ENCODE data around the gene LEAP2.

GRCh38 chr5:132883261-132883834 lies 9.9 kb downstream of the LEAP2 start:
- TF ChIP-seq, protein P1, sequence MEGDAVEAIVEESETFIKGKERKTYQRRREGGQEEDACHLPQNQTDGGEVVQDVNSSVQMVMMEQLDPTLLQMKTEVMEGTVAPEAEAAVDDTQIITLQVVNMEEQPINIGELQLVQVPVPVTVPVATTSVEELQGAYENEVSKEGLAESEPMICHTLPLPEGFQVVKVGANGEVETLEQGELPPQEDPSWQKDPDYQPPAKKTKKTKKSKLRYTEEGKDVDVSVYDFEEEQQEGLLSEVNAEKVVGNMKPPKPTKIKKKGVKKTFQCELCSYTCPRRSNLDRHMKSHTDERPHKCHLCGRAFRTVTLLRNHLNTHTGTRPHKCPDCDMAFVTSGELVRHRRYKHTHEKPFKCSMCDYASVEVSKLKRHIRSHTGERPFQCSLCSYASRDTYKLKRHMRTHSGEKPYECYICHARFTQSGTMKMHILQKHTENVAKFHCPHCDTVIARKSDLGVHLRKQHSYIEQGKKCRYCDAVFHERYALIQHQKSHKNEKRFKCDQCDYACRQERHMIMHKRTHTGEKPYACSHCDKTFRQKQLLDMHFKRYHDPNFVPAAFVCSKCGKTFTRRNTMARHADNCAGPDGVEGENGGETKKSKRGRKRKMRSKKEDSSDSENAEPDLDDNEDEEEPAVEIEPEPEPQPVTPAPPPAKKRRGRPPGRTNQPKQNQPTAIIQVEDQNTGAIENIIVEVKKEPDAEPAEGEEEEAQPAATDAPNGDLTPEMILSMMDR (conservative IDR thresholded peaks at IDR 0.05; ENCODE audit: low read depth, low read length), result peak; percentile 67
- TF ChIP-seq EZH2 (IDR thresholded peaks at IDR 0.05; ENCODE audit: low read length, unreplicated experiment), result no peak
